HG03354 (cell line): ENCODE data around the gene OSTC.

Experiments used
- ATAC-seq: cut with Tn5 transposase; IDR thresholded peaks from one replicate; pipeline ENCODE4 v1.9.1; 2021; ENCODE audit warnings: mild to moderate bottlenecking; ENCODE audit not compliant: unreplicated experiment, poor library complexity, severe bottlenecking

The OSTC gene

GRCh38 chr4:108650212-108651013, at the start of gene OSTC:
Gene OSTC (plus strand): TSS chr4:108650599. CDS start chr4:108650656, 57 bp downstream.
- peak; percentile 95 for ATAC-seq

GRCh38 chr4:108601106-108601505, 49.3 kb upstream of the OSTC start:
- no peak for ATAC-seq

GRCh38 chr4:108601532-108601931, 48.9 kb upstream of the OSTC start:
- ATAC-seq = no peak

DNA sequence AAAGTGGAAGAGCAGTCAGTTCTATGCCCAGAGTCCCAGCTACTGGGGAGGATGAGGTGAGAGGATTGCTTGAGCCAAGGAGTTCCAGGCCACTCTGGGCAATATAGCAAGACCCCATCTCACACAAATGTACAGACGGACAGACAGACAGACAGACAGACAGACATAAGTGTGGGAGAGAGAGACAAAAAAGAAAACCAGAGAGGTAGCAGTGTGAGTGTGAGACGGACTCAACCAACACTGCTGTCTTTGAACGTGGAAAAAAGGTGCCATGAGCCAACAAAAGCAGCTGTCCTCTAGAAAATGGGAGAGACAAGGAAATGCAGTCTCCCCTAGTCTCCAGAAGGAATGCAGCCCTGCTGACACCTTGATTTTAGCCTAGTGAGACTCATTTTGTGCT, 48.2 kb upstream of the OSTC start:
- no peak for ATAC-seq

- ATAC-seq = no peak
Observed at GRCh38 chr4:108607079-108607815, 43.2 kb upstream of the OSTC start.

- ATAC-seq = no peak
Observed at GRCh38 chr4:108611365-108611764, 39.0 kb upstream of the OSTC start.

DNA sequence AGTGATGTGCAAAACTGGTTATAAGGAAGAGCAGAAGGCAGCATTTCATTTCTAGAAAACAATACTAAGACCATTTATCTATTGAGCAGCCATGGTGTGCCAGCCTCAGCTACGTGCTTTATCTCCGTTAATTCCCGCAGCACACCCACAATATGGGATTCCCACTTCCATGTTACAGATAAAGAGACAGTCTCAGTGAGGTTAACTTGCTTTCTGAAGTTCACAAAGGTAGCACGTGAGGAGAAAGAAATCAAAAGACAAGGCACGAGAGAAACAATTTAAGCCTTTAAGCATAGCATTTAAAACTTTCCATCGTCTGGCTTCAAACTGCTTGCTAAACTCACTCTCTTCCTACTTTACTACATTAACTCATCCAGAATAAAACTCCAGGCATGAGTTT, 38.0 kb upstream of the OSTC start:
- no peak for ATAC-seq

DNA sequence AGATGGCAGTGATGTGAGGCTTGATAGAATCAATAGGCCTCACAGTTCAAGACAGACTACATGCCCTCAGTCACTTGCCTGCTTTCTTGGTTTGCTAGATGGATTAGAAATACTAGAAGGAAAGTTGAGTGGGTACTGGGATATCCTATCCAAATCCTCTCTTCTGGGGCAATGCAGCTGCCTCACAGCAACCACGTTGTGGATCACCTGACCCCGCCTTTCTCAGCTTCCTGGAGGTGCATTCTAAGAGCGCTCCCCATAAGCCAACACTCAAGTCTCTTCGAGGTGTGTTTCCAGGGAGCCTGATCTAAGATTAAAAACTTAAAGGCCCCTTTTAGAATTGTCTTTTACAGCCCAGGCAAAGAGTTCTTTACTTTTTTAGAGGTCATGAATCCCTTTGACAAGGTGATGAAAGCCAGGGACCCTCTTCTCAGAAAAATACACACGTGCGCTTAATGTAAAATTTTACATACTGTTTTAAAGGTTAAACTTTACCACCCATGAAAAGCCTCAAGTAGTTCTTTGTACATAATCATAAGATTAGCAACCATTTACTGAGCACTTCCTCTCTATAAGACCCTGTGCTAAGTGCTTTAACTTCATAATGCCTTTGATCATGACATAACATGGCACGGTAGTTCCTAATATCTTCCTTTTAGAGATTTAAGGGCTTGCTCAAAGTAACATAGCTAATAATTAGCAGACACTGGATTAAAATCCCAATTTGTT, 30.9 kb upstream of the OSTC start:
- ATAC-seq = peak; percentile 8

- peak; percentile 100 for ATAC-seq
Observed at GRCh38 chr4:108620101-108620932, 30.1 kb upstream of the OSTC start, which contains the start of gene RPL34. Gene RPL34 (plus strand): TSS chr4:108620576. CDS start chr4:108621960, 1,384 bp downstream.

- ATAC-seq = peak; percentile 21
Observed at GRCh38 chr4:108620933-108621905, 29.2 kb upstream of the OSTC start.

GRCh38 chr4:108622022-108622421, 28.4 kb upstream of the OSTC start:
- no peak for ATAC-seq

DNA sequence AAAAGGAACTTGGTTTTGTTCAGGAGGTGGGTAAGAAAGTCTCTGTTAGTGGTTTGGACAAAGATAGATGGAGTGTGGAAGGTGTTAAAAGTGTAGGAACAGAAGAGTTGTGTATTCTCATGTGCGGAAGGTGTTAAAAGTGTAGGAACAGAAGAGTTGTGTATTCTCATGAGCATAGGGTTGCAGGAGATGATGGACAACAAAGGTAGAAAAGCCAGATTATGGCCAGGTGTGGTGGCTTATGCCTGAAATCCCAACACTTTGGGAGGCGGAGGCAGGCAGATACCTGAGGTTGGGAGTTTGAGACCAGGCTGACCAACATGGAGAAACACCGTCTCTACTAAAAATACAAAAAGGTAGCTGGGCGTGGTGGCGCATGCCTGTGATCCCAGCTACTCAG, 27.6 kb upstream of the OSTC start:
- ATAC-seq = no peak

DNA sequence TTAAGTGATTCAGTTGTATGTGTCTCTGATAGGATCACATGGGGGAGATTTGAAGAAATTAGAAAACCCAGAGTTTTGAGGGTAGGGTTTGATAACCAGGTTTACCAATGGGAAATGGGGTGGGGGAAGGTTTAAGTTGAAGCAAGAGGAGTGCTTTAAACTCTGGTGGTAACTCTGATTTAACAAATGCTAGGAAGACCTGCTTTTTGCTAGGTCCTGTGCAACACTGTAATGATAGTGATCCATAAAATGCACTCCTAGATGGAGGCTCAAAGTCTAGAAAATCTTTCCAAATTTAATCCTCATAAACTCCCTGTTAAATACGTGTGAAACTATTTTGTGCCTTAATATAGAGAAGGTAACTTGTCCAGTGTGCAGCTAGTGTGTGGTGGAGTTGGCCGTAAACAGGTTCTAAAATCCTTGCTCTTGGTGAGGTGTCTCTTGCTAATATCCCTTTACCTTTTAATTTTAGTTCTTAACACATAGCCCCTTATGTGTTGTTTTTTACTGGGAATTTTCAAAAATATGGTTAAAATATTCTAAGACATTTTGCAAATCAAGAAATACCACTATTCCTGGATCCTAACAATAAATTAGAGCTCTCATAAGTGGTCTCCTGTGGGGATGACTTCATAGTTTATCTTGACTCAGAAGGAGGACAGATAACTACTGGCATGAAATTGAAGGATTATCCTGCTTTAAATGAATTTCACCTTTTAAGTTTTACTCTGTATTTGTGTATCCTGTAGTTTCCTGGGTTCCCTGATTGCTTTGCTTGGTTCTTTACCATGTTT, 25.9 kb upstream of the OSTC start:
- no peak for ATAC-seq

- no peak for ATAC-seq
Observed at GRCh38 chr4:108626056-108626455, 24.3 kb upstream of the OSTC start.

GRCh38 chr4:108628411-108628810, 22.0 kb upstream of the OSTC start:
- no peak for ATAC-seq

GRCh38 chr4:108635070-108635655, 15.2 kb upstream of the OSTC start:
- no peak for ATAC-seq

DNA sequence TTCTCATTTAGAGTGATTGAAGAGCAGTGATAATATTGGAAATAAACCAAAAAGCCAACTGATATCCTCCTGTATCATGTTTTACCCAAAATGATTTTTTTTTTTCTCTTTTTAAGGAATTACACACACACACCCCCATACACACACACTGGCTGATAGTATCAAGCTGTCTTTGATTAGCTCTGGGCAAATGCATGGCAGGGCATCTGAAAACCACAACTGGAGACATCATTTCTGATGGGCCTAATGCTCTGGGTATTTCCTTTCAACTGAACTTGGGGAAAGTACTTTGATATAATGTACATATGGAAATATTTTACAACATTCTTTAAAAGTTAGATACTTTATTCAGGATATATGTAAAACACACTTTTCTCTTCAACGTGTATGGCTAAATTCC, 14.2 kb upstream of the OSTC start:
- ATAC-seq = no peak
